Measurements from ENCODE around the gene NSD1. TPM values are rescaled to one million over a fixed set of nuclear protein-coding genes. Genes with fewer than 3 reads are reported as not detected.
A peak's percentile ranks its signal among the peaks of the same experiment; 100 is the strongest.

NSD1 gene
- total and polyA plus RNA-seq, 7 donors: 6.0 to 56.2 (median 38.5) TPM

- ATAC-seq: peak; percentile 13 to 62 (median 41)
- TF ChIP-seq CTCF (IDR thresholded peaks at IDR 0.05): no peak
- 42 to 54% (median 53%) methylated on average over 7 of the region's 7 CpGs for WGBS, 3 donors
- Histone ChIP-seq H3K4me1 (peaks cover 8% of the 10 kb centered on the region), H3K27ac (peak overlapping the region; percentile 46), H3K27me3 (ENCODE audit: insufficient read depth in 3 of 3, low read length in 2 of 3) (no peaks in the 10 kb centered on the region), H3K4me3 (no peak overlapping the region), H3K36me3 (ENCODE audit: insufficient read depth in 1 of 2, low read depth in 1 of 2) (peaks cover 6 to 89% of the 10 kb centered on the region in 2 donors), H3K9me3 (no peaks in the 10 kb centered on the region)
- DNase-seq: no peak
- intact Hi-C loops (cut with DNase I): no loop called here
These were observed 202.1 kb downstream of the NSD1 start for GRCh38 chr5:177335701-177336065.

- WGBS, 3 donors: 62 to 72% (median 62%) methylated on average over 12 of the region's 12 CpGs
These were observed 202.5 kb downstream of the NSD1 start for GRCh38 chr5:177336112-177336511.

GRCh38 chr5:177336603-177337494 is 203.3 kb downstream of the NSD1 start:
- Histone ChIP-seq H3K4me1 (peaks cover 8% of the 10 kb centered on the region), H3K27me3 (ENCODE audit: insufficient read depth in 3 of 3, low read length in 2 of 3) (no peaks in the 10 kb centered on the region), H3K27ac (peak overlapping the region; percentile 46), H3K9me3 (no peaks in the 10 kb centered on the region), H3K36me3 (ENCODE audit: insufficient read depth in 1 of 2, low read depth in 1 of 2) (peaks cover 6 to 86% of the 10 kb centered on the region in 2 donors), H3K4me3 (no peak overlapping the region)
- TF ChIP-seq CTCF (IDR thresholded peaks at IDR 0.05): no peak
- intact Hi-C loops (cut with DNase I): no loop called here
- ATAC-seq: no peak
- DNase-seq: no peak
- WGBS, 3 donors: 92 to 96% (median 94%) methylated on average over 30 to 36 of the region's 36 CpGs

More at GRCh38 chr5:177336112-177336511, 202.5 kb downstream of the NSD1 start:
- Histone ChIP-seq H3K36me3 (ENCODE audit: insufficient read depth in 1 of 2, low read depth in 1 of 2) (peaks cover 6 to 85% of the 10 kb centered on the region in 2 donors), H3K27ac (peak overlapping the region; percentile 46), H3K4me1 (peaks cover 8% of the 10 kb centered on the region), H3K4me3 (no peak overlapping the region), H3K27me3 (ENCODE audit: insufficient read depth in 3 of 3, low read length in 2 of 3) (no peaks in the 10 kb centered on the region), H3K9me3 (no peaks in the 10 kb centered on the region)
- peak in 2 of 4 donors; percentile 45 to 53 for ATAC-seq
- no peak for TF ChIP-seq CTCF (IDR thresholded peaks at IDR 0.05)
- intact Hi-C loops (cut with DNase I): no loop called here
- DNase-seq: no peak

GRCh38 chr5:177338251-177339106 is 204.9 kb downstream of the NSD1 start:
- no peak overlapping the region for H3K27ac ChIP-seq
- 83 to 88% (median 86%) methylated on average over 22 of the region's 22 CpGs for WGBS, 3 donors
- no peak overlapping the region for H3K4me3 ChIP-seq
- TF ChIP-seq CTCF (IDR thresholded peaks at IDR 0.05): no peak
- no peaks in the 10 kb centered on the region for H3K27me3 ChIP-seq (ENCODE audit: insufficient read depth in 3 of 3, low read length in 2 of 3)
- intact Hi-C loops (cut with DNase I): no loop called here
- peaks cover 6 to 81% of the 10 kb centered on the region in 2 donors for H3K36me3 ChIP-seq (ENCODE audit: insufficient read depth in 1 of 2, low read depth in 1 of 2)
- DNase-seq: no peak
- ATAC-seq: no peak
- no peaks in the 10 kb centered on the region for H3K9me3 ChIP-seq
- peaks cover 8% of the 10 kb centered on the region for H3K4me1 ChIP-seq
